ENCODE results near the gene MEIS2. TPM values are rescaled to one million over a fixed set of nuclear protein-coding genes. Genes with fewer than 3 reads are reported as not detected.

Gene MEIS2
- total RNA-seq, 4 donors from 2014 or later = 14.8 to 28.4 (median 20.4) TPM

DNA sequence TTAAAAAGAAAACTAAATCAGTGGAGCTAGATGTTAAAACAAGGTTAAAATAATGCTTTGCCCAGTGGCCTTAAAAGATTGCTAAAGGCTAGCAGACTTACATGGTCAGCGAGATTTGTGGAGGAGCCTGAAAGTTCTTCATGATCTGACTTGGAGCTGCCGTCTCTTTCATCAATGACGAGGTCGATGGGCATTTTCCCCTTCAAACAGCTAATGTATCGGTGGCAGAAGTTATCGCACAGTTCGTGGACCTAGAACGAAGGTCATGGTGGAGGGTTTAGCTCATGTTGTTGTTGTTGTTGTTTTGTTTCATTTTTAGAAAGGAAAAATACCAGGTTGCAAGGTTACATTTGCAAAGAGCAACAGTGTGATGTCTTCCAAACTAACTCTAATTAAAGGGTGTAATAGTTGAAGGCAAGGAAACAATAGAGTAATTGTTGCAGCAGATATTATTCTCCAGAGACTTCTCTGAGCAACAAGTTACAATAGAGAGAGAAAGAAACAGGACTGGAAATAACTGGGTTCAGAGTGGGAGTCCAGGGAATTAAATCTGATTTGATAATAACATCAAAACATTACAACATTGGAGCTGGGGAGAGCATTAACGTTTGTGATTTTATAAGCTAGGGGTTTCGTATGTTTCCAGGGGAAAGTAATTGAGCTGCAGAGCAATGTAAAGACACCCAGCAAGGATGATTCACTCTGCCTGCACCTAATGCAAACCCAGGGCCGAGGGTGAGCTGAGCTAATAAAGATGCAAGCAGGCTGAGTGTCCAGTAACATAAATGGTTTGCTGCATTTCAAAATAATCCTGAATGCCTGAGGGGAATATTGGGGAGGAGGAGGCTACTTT, 6.6 kb downstream of the MEIS2 start:
- Histone ChIP-seq H3K27ac (peak overlapping the region in 1 of 3 donors; percentile 92), H3K4me3 (replicated peaks in 1 of 3) (no peak overlapping the region), H3K27me3 (peaks cover 6% of the 10 kb centered on the region), H3K9me3 (no peaks in the 10 kb centered on the region), H3K4me1 (peaks cover 4 to 8% of the 10 kb centered on the region in 2 donors), H3K36me3 (no peaks in the 10 kb centered on the region)
- TF ChIP-seq POLR2A (IDR thresholded peaks at IDR 0.05) = no peak
- TF ChIP-seq, protein P1, sequence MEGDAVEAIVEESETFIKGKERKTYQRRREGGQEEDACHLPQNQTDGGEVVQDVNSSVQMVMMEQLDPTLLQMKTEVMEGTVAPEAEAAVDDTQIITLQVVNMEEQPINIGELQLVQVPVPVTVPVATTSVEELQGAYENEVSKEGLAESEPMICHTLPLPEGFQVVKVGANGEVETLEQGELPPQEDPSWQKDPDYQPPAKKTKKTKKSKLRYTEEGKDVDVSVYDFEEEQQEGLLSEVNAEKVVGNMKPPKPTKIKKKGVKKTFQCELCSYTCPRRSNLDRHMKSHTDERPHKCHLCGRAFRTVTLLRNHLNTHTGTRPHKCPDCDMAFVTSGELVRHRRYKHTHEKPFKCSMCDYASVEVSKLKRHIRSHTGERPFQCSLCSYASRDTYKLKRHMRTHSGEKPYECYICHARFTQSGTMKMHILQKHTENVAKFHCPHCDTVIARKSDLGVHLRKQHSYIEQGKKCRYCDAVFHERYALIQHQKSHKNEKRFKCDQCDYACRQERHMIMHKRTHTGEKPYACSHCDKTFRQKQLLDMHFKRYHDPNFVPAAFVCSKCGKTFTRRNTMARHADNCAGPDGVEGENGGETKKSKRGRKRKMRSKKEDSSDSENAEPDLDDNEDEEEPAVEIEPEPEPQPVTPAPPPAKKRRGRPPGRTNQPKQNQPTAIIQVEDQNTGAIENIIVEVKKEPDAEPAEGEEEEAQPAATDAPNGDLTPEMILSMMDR (IDR thresholded peaks at IDR 0.05) = no peak
- 71 to 75% methylated on average over 11 of the region's 11 CpGs for WGBS, 2 donors
- DNase-seq = no peak
- intact Hi-C loops (cut with DNase I) = no loop called here

DNA sequence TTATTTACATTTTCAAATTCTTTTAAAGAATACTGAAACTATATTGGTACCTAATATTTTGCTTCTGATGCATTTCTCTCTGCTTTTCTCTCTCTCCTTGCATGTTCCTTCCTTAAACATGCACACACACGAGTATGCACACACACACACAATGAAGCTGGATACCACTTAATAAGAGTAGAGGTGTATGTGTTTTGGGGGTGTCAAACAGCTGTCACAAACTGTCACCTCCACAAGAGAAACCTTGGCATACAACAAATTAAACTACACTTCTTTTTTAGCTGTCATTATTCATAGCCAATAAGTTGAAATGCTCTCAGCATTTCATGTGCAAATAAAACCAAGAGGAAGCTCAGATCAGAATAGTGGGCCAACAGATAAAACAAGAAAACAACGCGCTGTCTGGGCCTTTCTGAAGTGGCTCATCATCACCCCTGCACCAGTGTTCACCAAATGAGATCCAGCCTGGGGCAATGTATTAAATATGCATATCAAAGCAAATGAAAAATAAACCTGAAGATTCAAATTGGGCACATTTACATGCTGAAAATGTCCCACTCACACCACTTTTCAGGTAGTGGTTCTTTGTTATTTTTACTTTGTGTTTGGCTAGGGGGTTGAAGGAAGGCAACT, 9.7 kb downstream of the MEIS2 start:
- no peak overlapping the region for H3K4me3 ChIP-seq (replicated peaks in 1 of 3)
- no peaks in the 10 kb centered on the region for H3K36me3 ChIP-seq
- intact Hi-C loops (cut with DNase I) = no loop called here
- TF ChIP-seq, protein P1 (IDR thresholded peaks at IDR 0.05) = no peak
- no peak for TF ChIP-seq POLR2A (IDR thresholded peaks at IDR 0.05)
- H3K27me3 ChIP-seq = no peaks in the 10 kb centered on the region
- no peak overlapping the region for H3K27ac ChIP-seq
- H3K4me1 ChIP-seq = no peaks in the 10 kb centered on the region
- no peaks in the 10 kb centered on the region for H3K9me3 ChIP-seq
- DNase-seq = no peak
- 63 to 67% methylated on average over 3 of the region's 3 CpGs for WGBS, 2 donors

DNA sequence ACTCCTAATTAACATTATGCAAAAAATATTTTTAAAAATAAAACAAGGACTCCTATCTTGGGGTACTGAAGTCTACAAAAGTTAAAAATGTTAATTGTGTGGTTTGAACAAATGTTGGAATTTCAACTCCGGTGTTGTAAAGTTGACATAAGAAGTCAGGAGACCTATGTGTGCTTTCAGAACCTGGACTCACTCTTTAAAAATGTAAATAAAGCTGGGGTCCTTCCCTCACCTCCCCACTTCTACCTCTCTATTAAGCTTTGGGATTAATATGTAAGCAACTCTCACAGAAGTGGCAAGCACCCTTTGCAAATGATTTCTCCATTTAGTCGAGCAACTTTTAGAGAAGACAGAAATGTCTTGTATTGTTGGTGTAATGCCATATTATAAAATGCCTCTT, 11.9 kb downstream of the MEIS2 start:
- 77 to 88% methylated on average over 2 of the region's 2 CpGs for WGBS, 2 donors
- no peak for DNase-seq
- Histone ChIP-seq H3K4me1 (no peaks in the 10 kb centered on the region), H3K36me3 (no peaks in the 10 kb centered on the region), H3K4me3 (replicated peaks in 1 of 3) (no peak overlapping the region), H3K27ac (no peak overlapping the region), H3K9me3 (no peaks in the 10 kb centered on the region), H3K27me3 (no peaks in the 10 kb centered on the region)
- intact Hi-C loops (cut with DNase I) = no loop called here
- no peak for TF ChIP-seq POLR2A (IDR thresholded peaks at IDR 0.05)
- TF ChIP-seq, protein P1 (IDR thresholded peaks at IDR 0.05) = no peak

DNA sequence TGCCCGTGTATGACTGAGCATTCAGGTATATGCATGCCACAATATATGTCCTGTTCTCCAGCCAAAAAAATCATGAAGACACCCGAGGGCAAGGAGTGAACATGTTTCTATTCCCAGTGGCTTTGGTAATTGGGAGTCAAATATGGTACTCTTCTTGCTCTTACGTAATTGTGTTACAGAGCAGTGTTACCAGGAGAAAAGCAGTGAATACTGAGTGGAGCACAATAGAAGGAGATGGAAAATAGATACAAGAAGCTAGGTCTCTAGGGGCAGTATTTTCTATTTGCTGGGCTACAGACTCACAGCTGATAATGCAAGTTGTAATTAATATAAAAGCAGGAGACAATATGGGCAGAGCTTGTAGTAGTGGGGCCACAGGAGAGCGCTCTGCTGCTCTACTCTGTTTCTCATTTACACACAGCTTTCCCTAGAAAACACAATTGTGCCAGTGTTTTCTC, 13.2 kb downstream of the MEIS2 start:
- Histone ChIP-seq H3K9me3 (no peaks in the 10 kb centered on the region), H3K36me3 (no peaks in the 10 kb centered on the region), H3K4me1 (no peaks in the 10 kb centered on the region), H3K27ac (no peak overlapping the region), H3K4me3 (replicated peaks in 1 of 3) (no peak overlapping the region), H3K27me3 (no peaks in the 10 kb centered on the region)
- 80 to 84% methylated on average over 4 of the region's 4 CpGs for WGBS, 2 donors
- no peak for DNase-seq
- TF ChIP-seq, protein P1 (IDR thresholded peaks at IDR 0.05) = no peak
- TF ChIP-seq POLR2A (IDR thresholded peaks at IDR 0.05) = no peak
- intact Hi-C loops (cut with DNase I) = no loop called here

DNA sequence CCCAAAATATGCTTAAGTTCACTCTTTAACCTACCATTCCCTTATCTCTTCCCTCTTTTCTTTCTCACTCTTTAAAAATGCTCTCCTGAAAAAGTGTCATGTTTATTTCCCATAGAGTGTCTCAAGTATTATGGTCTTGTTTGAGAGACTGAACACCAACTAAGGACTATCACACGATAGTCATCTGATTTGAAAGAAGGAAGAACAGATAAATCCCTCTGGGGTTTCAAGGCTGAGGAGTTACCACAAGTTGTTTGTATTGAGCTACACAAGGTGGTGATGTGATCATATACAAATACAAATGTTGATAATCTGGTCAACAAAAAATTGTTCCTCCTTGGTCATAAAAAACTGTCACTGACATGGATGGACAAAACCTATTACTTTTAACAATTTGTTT, 13.8 kb downstream of the MEIS2 start:
- Histone ChIP-seq H3K9me3 (no peaks in the 10 kb centered on the region), H3K4me1 (no peaks in the 10 kb centered on the region), H3K27ac (no peak overlapping the region), H3K27me3 (no peaks in the 10 kb centered on the region), H3K36me3 (no peaks in the 10 kb centered on the region), H3K4me3 (replicated peaks in 1 of 3) (no peak overlapping the region)
- TF ChIP-seq, protein P1 (IDR thresholded peaks at IDR 0.05) = no peak
- no peak for TF ChIP-seq POLR2A (IDR thresholded peaks at IDR 0.05)
- intact Hi-C loops (cut with DNase I) = no loop called here
- 76 to 78% methylated on average over 1 of the region's 1 CpG for WGBS, 2 donors
- DNase-seq = no peak

All from thyroid gland (tissue), 4 donors.